Brain microvascular endothelial cell (primary cell): Measurements from ENCODE around the gene LIMK2.

Experiments used
- DNase-seq: peaks from one replicate; pipeline ENCODE4 v3.0.0-alpha.2; 2020
- H3K27ac ChIP-seq: fragments of 250-450 bp; sonication (Bioruptor Pico); 2 replicates; pipeline ENCODE4 v1.5.1; 2020; ENCODE audit warnings: mild to moderate bottlenecking, moderate library complexity
- H3K27me3 ChIP-seq: fragments of 250-450 bp; sonication (Bioruptor Pico); replicated peaks from 2 replicates; pipeline ENCODE4 v1.5.1; 2020; ENCODE audit warnings: mild to moderate bottlenecking
- H3K36me3 ChIP-seq: fragments of 250-450 bp; sonication (Bioruptor Pico); replicated peaks from 2 replicates; pipeline ENCODE4 v1.5.1; 2020; ENCODE audit warnings: mild to moderate bottlenecking
- H3K4me3 ChIP-seq: 2 replicates; pipeline ENCODE4 v1.5.1; 2011; ENCODE audit warnings: low read depth, mild to moderate bottlenecking, control low read depth, low read length, moderate library complexity
- CTCF ChIP-seq: IDR thresholded peaks from 2 replicates; pipeline ENCODE4 v1.5.1; 2011; ENCODE audit warnings: low read depth, mild to moderate bottlenecking, moderate library complexity, low read length, control low read depth, inconsistent platforms; ENCODE audit errors: missing control alignments
- in situ Hi-C: cut with HindIII; loops from 2 replicates; pipeline ENCODE4 v1.10.0; 2017; ENCODE audit warnings: low sequenced_read_pairs, low pct_ligation_motif_present

The LIMK2 gene

GRCh38 chr22:31206896-31207687 lies 5.0 kb upstream of the LIMK2 start:
- H3K27ac ChIP-seq = no peak overlapping the region
- peaks cover 4% of the 10 kb centered on the region for H3K36me3 ChIP-seq
- no peak for DNase-seq
- in situ Hi-C loops = no loop called here
- TF ChIP-seq CTCF = no peak
- H3K27me3 ChIP-seq = no peaks in the 10 kb centered on the region
- no peak overlapping the region for H3K4me3 ChIP-seq

- H3K4me3 ChIP-seq = no peak overlapping the region
- in situ Hi-C loops = no loop called here
- DNase-seq = no peak
- H3K36me3 ChIP-seq = peaks cover under 1% of the 10 kb centered on the region
- no peak for TF ChIP-seq CTCF
- no peak overlapping the region for H3K27ac ChIP-seq
- no peaks in the 10 kb centered on the region for H3K27me3 ChIP-seq
These were observed 1.3 kb upstream of the LIMK2 start for GRCh38 chr22:31210556-31211421.

GRCh38 chr22:31211482-31211861 lies 626 bp upstream of the LIMK2 start:
- Histone ChIP-seq H3K4me3 (peak overlapping the region; percentile 35), H3K27me3 (no peaks in the 10 kb centered on the region), H3K36me3 (no peaks in the 10 kb centered on the region), H3K27ac (no peak overlapping the region)
- no peak for TF ChIP-seq CTCF
- in situ Hi-C loops = no loop called here
- no peak for DNase-seq

- Histone ChIP-seq H3K4me3 (peak overlapping the region; percentile 85), H3K36me3 (no peaks in the 10 kb centered on the region), H3K27ac (no peak overlapping the region), H3K27me3 (no peaks in the 10 kb centered on the region)
- no peak for DNase-seq
- in situ Hi-C loops = no loop called here
- TF ChIP-seq CTCF = no peak
These were observed 908 bp downstream of the LIMK2 start for GRCh38 chr22:31212783-31213629.

GRCh38 chr22:31215018-31215535 lies 3.0 kb downstream of the LIMK2 start:
- no peak overlapping the region for H3K4me3 ChIP-seq
- no peak overlapping the region for H3K27ac ChIP-seq
- no peaks in the 10 kb centered on the region for H3K36me3 ChIP-seq
- DNase-seq = no peak
- H3K27me3 ChIP-seq = no peaks in the 10 kb centered on the region
- in situ Hi-C loops = no loop called here
- TF ChIP-seq CTCF = no peak
